ENCODE measurements around the gene ARL5B.

Gene ARL5B

DNA sequence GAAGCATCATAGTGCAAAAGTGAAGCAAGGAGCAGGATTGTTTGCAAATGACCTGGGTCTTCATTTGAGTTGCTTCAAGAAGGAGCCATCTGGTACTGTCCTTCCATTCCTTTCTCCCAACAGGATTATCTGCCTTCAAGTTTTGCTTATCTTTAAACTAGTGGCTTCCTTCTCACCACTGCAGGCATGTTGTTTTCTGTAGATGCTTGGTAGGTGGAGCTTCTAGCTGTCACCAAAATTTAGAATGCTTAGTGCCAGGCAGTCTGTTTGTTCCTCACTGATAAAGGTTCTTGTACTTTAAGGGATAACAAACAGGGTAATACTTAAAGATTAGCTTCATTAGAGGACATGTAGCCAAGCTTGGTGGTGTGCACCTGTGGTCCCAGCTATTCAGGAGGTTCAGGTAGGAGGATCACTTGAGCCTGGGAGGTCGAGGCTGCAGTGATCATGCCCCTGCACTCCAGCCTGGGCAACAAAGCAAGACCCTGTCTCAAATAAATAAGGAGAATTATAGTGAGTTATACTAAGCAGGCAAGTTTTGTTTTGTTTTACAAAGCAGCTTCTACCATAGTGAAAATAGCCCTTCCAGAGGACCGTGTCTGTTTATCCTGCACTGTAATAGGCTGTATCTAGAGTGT lies 5.7 kb downstream of the ARL5B start:
- TF ChIP-seq, protein P1, sequence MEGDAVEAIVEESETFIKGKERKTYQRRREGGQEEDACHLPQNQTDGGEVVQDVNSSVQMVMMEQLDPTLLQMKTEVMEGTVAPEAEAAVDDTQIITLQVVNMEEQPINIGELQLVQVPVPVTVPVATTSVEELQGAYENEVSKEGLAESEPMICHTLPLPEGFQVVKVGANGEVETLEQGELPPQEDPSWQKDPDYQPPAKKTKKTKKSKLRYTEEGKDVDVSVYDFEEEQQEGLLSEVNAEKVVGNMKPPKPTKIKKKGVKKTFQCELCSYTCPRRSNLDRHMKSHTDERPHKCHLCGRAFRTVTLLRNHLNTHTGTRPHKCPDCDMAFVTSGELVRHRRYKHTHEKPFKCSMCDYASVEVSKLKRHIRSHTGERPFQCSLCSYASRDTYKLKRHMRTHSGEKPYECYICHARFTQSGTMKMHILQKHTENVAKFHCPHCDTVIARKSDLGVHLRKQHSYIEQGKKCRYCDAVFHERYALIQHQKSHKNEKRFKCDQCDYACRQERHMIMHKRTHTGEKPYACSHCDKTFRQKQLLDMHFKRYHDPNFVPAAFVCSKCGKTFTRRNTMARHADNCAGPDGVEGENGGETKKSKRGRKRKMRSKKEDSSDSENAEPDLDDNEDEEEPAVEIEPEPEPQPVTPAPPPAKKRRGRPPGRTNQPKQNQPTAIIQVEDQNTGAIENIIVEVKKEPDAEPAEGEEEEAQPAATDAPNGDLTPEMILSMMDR (IDR thresholded peaks at IDR 0.05; ENCODE audit: low read depth, low read length), result no peak
- Histone ChIP-seq H3K9me3 (ENCODE audit: severe bottlenecking) (no peaks in the 10 kb centered on the region), H3K27ac (no peak overlapping the region), H3K27me3 (ENCODE audit: insufficient read depth, low read depth, severe bottlenecking) (no peaks in the 10 kb centered on the region), H3K36me3 (peaks cover 5% of the 10 kb centered on the region), H3K4me3 (ENCODE audit: low read depth, low read length) (no peak overlapping the region)
- no peak for DNase-seq

DNA sequence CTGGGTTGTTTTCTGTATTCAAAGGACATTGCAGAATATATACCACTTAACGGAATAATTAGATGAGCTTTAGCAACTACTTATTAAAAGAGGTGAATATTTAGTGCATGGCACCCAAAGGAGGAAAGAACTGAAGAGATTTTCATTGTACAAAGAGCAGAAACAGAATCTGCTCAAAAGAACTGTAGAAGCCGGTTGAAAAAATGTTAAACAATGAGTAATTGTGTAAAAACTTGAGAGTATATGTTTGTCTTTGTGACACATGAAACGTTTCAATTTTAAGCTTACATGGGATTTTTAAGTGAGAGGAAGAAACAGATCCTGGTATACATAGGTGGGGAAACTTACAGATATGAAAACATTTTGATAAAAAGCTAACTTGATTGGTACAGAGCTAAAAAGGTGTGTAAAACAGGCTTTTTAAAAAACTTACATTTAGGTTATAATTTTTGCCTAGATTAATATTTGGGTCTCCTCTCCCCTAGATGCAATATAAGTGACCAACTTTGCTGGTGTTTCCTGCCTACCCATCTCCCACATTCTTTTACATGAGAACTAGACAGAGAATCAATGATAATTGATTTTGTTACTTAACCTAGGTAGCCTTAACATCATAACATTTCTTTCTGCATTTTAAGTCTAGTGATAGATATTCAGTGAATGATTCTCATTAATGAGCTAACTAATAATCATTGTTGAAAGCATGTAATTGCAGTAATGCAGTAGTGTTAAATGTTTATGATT lies 6.8 kb downstream of the ARL5B start:
- H3K36me3 ChIP-seq, result peaks cover 5% of the 10 kb centered on the region
- no peak for DNase-seq
- no peak overlapping the region for H3K27ac ChIP-seq
- H3K27me3 ChIP-seq (ENCODE audit: insufficient read depth, low read depth, severe bottlenecking), result no peaks in the 10 kb centered on the region
- H3K9me3 ChIP-seq (ENCODE audit: severe bottlenecking), result no peaks in the 10 kb centered on the region
- TF ChIP-seq, protein P1 (IDR thresholded peaks at IDR 0.05; ENCODE audit: low read depth, low read length), result no peak
- no peak overlapping the region for H3K4me3 ChIP-seq (ENCODE audit: low read depth, low read length)

DNA sequence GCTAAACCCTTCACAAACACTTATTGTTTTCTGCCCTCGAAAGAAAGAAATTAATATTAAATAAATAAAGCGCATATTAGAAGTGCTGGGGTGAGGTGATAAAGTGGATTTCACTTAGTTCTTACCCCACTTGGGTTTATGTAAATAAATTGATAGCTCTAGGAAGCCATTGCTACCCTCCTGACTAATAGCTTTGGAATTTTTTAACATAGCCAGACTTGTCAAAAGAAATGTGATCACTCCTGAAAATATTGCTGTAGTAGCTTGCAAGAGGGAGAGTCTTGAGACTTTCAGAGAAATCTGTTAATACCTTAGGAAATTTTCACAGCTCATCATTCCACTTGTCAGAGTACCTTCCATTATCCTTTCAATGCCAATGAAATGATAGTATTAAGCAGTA lies 7.6 kb downstream of the ARL5B start:
- no peak overlapping the region for H3K4me3 ChIP-seq (ENCODE audit: low read depth, low read length)
- TF ChIP-seq, protein P1 (IDR thresholded peaks at IDR 0.05; ENCODE audit: low read depth, low read length), result no peak
- H3K9me3 ChIP-seq (ENCODE audit: severe bottlenecking), result no peaks in the 10 kb centered on the region
- no peak for DNase-seq
- no peaks in the 10 kb centered on the region for H3K27me3 ChIP-seq (ENCODE audit: insufficient read depth, low read depth, severe bottlenecking)
- H3K27ac ChIP-seq, result no peak overlapping the region
- peaks cover 5% of the 10 kb centered on the region for H3K36me3 ChIP-seq

DNA sequence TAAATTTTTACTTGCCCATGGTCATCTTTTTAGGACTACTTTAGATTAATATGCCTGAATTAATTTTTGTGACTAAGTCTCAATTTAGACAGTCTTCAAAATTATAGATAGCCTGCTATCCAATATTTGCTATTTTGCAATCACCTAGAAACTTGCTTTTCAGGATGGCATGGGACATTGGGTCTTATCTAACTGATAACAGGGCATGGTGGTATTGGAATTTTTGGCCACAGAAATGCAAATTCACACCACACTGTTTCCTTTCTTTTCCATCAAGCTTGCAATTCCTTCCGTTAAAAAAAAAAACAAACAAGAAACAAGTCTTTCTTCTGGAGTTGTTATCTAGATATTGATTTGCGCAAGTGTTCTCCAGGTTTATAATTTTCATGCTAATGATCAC lies 8.8 kb downstream of the ARL5B start:
- Histone ChIP-seq H3K9me3 (ENCODE audit: severe bottlenecking) (no peaks in the 10 kb centered on the region), H3K27me3 (ENCODE audit: insufficient read depth, low read depth, severe bottlenecking) (no peaks in the 10 kb centered on the region), H3K36me3 (peaks cover 5% of the 10 kb centered on the region), H3K27ac (no peak overlapping the region), H3K4me3 (ENCODE audit: low read depth, low read length) (no peak overlapping the region)
- TF ChIP-seq, protein P1 (IDR thresholded peaks at IDR 0.05; ENCODE audit: low read depth, low read length), result no peak
- DNase-seq, result no peak

DNA sequence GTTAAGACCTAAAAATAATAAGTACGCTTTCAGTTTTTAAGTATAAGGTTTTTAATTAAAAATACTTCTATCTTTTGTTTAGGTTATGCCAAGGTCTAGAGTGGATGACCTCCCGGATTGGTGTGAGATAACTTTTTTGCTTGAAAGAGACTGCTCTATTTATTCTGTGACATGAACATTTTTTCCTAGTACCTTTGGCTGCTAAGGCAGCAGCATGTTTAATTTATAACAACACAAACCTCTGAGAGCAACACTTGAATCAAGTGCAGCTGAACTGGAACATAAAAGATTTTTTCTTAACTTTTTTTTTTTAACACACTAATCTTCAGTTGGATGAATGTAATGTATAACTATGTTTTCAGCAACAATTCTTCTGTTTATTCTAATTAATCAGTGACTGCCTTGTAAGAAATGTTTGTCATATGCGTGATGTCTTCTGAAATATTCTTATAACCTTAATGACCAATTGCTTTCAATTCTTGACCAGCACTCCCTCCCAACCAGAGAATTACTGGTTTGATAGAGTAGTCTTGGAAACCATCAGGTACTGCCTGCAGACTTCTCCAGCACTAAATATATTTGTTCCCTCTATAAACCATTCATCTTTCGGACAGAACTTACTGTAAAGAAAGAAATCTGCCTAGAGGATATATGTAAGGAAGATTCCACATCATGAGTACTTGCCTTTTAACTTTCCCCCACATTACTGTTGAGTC lies 16.0 kb downstream of the ARL5B start:
- peaks cover 6% of the 10 kb centered on the region for H3K36me3 ChIP-seq
- TF ChIP-seq, protein P1 (IDR thresholded peaks at IDR 0.05; ENCODE audit: low read depth, low read length), result no peak
- no peak overlapping the region for H3K4me3 ChIP-seq (ENCODE audit: low read depth, low read length)
- H3K9me3 ChIP-seq (ENCODE audit: severe bottlenecking), result no peaks in the 10 kb centered on the region
- H3K27me3 ChIP-seq (ENCODE audit: insufficient read depth, low read depth, severe bottlenecking), result no peaks in the 10 kb centered on the region
- no peak for DNase-seq
- H3K27ac ChIP-seq, result no peak overlapping the region
